A549 treated with CORT108297 at 1 μM for 4 hours (cell line): Measurements from ENCODE around the gene ZSCAN10. TPM values are rescaled to one million over a fixed set of nuclear protein-coding genes. Genes with fewer than 3 reads are reported as not detected.

Experiments used
- total RNA-seq: library from RNA; stranded (reverse); fragments of 200-300 nt; extraction: Qiagen RNA extraction; gene quantifications from 5 replicates; pipeline ENCODE4 v1.2.3, GENCODE V29; 2022

ZSCAN10 gene
- total RNA-seq = 0.03 to 0.05 TPM in 2 of 5 replicates, not detected in the others

DNA sequence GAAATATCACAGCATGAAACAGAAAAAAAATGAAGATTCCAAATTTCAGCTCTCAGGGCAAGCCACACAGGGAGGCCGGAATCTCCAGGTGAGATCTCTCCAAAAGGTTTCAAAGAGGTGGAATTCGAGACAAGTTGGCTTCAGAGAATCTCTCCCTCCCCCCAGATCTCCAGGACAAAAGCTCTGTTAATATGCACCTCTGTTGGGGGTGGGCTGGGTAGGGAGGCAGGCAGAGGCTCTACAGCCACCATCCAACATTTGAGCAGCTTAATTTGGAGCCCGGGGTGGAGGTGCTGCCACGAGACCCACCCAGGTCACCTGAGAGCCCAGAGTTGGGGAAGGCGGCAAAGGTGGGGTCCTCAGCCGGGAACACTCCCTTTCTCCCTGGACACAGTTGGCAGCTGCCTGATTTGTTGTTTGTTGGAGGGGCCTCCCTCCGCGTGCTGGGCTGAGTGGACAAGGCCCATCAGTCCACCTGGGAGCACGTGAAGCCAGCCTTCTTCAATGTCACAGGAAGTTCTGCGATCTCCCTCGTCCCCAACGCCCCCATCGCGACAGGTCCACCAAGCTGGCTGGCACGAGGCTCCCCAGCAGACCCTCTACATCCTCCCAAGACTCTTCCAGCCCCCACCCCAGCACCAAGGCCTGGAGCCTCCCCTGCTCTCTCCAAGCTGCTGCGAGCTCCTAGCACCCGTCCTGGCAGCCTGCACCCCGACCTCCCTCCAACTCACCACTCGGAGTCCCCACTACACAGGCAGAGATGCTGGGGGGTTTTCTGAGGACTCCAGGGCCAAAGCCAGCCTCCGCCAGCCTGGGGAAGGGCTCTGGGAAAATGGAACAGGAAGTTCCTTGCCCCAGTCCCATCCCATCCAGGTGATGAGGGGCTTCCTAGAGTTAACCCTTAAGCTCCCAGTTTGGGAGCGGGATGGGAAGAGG is at the start of gene ZSCAN10:
Gene ZSCAN10, minus strand, starts transcription at position 836 of the 936 bp plus-strand sequence. CDS start 6,357 bp downstream, outside the sequence.

DNA sequence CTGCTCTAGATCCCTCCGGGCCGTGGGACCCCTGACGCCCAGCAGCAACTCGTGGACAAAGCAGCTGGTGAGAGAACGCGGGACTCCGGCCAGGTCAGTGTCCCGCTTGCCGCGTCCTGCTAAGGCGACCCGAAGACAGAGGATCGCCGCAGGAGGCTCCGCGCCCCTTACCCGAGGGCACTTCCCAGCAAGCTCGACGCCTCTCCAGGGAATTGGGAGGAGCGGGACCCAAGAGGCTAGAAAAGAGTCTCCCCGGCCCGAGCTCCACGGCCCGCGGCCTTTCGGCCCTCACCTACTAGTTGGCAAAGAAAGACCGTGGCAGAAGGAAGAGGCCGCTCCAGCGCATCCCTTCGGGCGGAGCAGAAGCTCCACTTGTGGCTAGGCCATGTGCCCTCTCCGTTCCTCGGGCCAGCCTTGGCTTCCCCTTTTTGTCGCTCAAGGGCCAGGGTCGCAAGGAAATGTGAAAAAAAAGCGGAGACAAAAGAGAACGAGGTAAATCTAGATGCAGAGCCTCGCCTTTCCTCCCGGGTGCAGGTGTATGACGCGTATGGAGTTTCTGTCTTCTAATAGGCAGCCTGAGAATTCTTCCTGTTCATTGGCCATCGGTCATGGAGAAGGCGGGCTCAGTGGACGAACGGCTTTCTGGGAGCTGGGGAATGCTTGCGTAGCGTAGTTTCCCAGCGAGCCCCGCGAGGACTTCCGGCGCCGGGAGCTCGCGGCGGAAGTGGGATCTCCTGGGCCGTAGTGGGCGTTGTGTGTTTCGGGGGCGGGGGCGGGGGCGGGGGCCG is 35.4 kb upstream of the ZSCAN10 start, which contains the start of gene ZNF213:
Gene ZNF213, plus strand, starts transcription at position 692 of the 788 bp plus-strand sequence. CDS start 2,252 bp downstream, outside the sequence.

DNA sequence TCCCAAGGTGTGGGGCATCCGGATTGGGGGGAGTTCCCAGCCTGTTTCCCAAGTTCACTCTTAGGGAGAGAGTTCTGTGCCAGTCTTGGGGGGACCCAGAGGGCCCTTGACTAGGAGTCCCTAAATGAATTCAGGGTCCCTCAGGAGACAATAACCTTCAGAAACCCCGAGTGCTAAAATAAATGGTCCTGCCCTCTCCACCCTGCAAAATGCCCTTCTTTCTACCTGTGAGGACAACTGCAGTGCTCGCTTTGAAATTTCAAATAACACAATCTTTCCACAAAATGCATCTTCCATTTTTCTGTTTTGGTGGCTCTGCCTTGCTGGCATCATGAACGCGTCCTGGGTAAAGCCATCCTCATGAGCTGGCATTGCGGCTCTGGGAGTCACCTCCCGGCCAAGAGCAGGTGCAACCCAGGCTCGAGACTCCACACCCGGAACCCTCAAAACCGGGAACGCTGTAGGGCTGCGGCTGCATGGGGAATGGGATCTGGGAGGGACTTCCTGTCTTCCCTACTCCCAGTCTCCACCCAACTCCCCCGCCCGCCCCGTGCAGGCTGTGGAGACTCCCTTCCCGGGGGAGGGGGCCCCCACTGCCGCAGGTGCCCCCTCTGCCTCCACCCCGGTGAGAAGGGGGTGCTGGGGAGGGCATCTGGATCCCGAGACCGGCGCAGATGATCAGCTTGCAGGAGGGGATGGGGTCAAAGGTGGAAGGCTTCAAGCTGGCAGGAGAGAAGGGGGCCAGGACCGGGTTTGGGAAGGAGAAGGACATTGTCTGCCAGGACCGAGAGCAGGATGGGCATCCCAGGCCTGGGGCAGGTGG is 13.2 kb upstream of the ZSCAN10 start, which contains the start of gene ZNF205:
Gene ZNF205, plus strand, starts transcription at position 529 of the 823 bp plus-strand sequence. CDS start 845 bp downstream, outside the sequence.

DNA sequence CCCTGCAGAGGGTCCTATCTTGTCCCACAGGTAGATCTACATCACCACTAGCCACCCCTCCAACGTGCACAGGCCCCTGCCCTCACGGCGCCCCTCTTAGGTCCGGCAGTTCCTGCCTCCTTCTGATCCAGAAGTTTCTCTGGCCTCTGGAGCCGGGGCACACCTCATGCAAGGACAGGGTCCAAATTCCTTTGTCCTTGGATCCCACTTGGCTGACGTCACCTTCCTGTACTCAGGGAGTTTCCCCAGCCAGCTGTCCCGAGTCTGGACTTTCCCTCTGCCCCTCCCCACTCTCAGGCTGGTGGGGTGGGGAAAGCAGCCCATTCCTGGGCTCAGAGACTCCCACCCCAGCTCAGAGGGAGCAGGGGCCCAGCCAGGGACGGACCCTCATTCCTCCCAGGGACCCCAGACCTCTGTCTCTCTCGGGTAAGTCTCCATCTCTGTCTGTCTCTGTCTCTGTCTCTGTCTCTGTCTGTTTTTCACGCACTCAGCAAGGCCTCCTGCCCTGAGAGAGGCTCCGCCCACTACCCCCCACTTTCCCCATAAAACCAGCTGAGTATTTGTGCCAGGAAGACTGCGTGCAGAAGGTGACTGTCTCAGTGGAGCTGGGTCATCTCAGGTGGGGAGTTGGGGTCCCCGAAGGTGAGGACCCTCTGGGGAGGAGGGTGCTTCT is 33.9 kb downstream of the ZSCAN10 start, which contains the start of gene IL32:
Gene IL32, plus strand, starts transcription at position 572 of the 673 bp plus-strand sequence. CDS start 172 bp downstream, outside the sequence.

DNA sequence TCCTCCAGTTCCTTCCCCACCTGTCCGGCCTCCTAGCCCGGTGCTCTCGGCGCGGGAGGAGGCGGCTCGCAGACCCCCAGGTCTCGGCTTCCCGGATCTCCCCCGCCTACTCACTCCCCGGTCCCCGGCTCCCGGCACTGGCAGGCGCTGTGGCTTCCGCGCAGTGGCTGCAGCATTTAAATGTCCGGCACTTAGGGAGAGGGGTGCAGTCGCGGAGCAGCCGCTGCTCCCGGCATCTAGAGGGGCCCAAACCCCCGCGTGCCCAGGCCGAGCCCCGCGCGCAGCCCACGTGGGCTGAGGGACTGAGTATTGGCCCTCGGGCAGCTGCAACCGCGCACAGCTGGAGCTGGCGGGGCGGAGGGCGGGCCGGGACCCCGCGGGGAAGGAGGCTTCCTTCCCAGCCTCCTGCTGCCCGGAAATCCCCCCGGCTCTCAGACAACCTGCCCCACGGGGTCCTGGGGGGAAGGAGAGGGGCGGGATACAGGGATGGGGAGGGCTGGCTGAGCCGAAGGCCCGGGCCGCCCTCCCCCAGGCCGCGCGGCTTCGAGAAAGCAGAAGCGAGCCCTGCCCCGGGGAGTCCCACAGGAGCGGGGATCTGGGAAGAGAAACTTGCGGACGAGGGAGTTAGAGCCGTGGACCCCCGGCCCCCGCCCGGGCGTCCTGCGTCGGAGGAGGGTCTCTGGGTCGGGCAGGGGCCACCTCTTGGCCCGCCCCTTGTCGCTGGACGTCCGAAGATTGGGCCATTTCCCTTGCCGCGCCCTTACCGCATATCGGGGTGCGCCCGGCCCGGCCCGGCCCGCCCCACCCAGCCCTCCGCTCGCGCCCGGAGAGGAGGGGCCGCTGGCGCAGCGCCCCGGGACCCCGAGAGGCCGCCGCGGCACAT is 53.1 kb downstream of the ZSCAN10 start, which contains the start of gene MMP25:
Gene MMP25, plus strand, starts transcription at position 804 of the 883 bp plus-strand sequence. CDS start 357 bp downstream, outside the sequence.

Other genes with a start within 250 kb of the ZSCAN10 start
- 1.2 to 2.8 TPM (median 2.4 TPM) in 5 replicates for gene PRSS22, start 241.1 kb downstream of the ZSCAN10 start, total RNA-seq
- 47.2 to 60.5 TPM (median 56.0 TPM) in 5 replicates for gene FLYWCH2, start 216.1 kb downstream of the ZSCAN10 start, total RNA-seq
- gene FLYWCH1, start 187.4 kb downstream of the ZSCAN10 start, total RNA-seq = 18.4 to 33.4 TPM (median 28.8 TPM) in 5 replicates
- gene KREMEN2, start 135.0 kb downstream of the ZSCAN10 start, total RNA-seq = 0.74 to 2.4 TPM (median 2.2 TPM) in 5 replicates
- gene PAQR4, start 129.9 kb downstream of the ZSCAN10 start, total RNA-seq = 29.3 to 49.0 TPM (median 45.3 TPM) in 5 replicates
- gene PKMYT1, start 118.8 kb downstream of the ZSCAN10 start, total RNA-seq = 58.3 to 101 TPM (median 92.1 TPM) in 5 replicates
- 0.30 to 0.52 TPM (median 0.35 TPM) in 5 replicates for gene CLDN9, start 86.4 kb downstream of the ZSCAN10 start, total RNA-seq
- 0.30 to 0.53 TPM (median 0.35 TPM) in 5 replicates for gene CLDN6, start 81.1 kb downstream of the ZSCAN10 start, total RNA-seq
- 461 to 723 TPM (median 621 TPM) in 5 replicates for gene TNFRSF12A, start 78.9 kb downstream of the ZSCAN10 start, total RNA-seq
- 204 to 258 TPM (median 252 TPM) in 5 replicates for gene HCFC1R1, start 75.4 kb downstream of the ZSCAN10 start, total RNA-seq
- gene THOC6, start 75.3 kb downstream of the ZSCAN10 start, total RNA-seq = 24.3 to 39.1 TPM (median 34.7 TPM) in 5 replicates
- not detected in 5 replicates for gene BICDL2, start 62.4 kb downstream of the ZSCAN10 start, total RNA-seq
- gene MMP25, start 52.7 kb downstream of the ZSCAN10 start, total RNA-seq = 0.52 to 1.0 TPM (median 0.90 TPM) in 5 replicates
- 22.4 to 40.0 TPM (median 27.1 TPM) in 5 replicates for gene IL32, start 33.7 kb downstream of the ZSCAN10 start, total RNA-seq
- gene ZNF205, start 13.3 kb upstream of the ZSCAN10 start, total RNA-seq = 10.8 to 15.5 TPM (median 14.6 TPM) in 5 replicates
- 8.9 to 13.7 TPM (median 11.8 TPM) in 5 replicates for gene ZNF213, start 35.7 kb upstream of the ZSCAN10 start, total RNA-seq
- gene OR1F1, start 88.9 kb upstream of the ZSCAN10 start, total RNA-seq = 0.24 to 0.60 TPM (median 0.40 TPM) in 5 replicates
- 7.1 to 8.8 TPM (median 8.0 TPM) in 5 replicates for gene ZNF200, start 135.9 kb upstream of the ZSCAN10 start, total RNA-seq
- not detected in 5 replicates for gene MEFV, start 157.3 kb upstream of the ZSCAN10 start, total RNA-seq
- 33.4 to 40.7 TPM (median 35.7 TPM) in 5 replicates for gene ZNF263, start 184.2 kb upstream of the ZSCAN10 start, total RNA-seq
- 1.3 to 1.9 TPM (median 1.6 TPM) in 5 replicates for gene TIGD7, start 206.1 kb upstream of the ZSCAN10 start, total RNA-seq
- gene ZNF75A, start 206.2 kb upstream of the ZSCAN10 start, total RNA-seq = 10.0 to 12.8 TPM (median 11.2 TPM) in 5 replicates